Renal pelvis (tissue), 4 donors: ENCODE measurements around the gene CHURC1. TPM values are rescaled to one million over a fixed set of nuclear protein-coding genes. Genes with fewer than 3 reads are reported as not detected.

Experiments
- DNase-seq: peaks from one replicate; pipeline ENCODE4 v3.0.0-alpha.2; 2013
- polyA plus RNA-seq, 3 donors: library from polyadenylated mRNA; unstranded; fragments of 120-200 nt; gene quantifications; one replicate each; pipeline ENCODE4 v1.2.1, GENCODE V29; 2013; ENCODE audit not compliant: insufficient read length in 3 of 3

The CHURC1 gene
- polyA plus RNA-seq, 3 donors = 50.4 to 51.6 (median 51.0) TPM

DNA sequence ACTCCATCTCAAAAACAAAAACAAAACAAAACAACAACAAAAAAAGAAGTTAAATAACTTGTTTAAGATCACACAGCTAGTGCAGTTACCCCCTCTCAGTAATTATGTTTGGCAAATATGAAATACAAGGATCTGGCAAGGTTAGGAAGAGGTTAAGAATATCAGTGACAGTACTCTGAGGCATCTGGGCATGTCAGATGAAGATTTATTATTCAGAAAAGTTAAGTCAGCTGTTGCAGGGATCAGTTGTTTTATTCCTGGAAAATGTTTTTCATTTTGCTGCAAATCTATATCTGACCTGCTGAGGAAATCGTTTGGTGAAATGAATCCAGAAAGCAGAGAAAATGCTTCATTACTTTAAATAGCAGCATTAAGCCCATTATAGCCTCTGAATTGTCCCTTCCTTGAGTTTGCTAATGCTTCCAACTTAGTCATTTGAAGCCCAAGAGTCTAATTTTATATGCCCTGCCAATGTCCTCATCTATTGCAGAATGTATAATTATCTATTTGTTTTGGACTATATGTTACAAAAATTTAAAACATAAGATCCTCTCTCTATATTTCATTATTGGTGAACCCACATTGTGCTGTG, 20.2 kb downstream of the CHURC1 start:
- no peak for DNase-seq

GRCh38 chr14:64935508-64935907, 21.3 kb downstream of the CHURC1 start:
- no peak for DNase-seq

DNA sequence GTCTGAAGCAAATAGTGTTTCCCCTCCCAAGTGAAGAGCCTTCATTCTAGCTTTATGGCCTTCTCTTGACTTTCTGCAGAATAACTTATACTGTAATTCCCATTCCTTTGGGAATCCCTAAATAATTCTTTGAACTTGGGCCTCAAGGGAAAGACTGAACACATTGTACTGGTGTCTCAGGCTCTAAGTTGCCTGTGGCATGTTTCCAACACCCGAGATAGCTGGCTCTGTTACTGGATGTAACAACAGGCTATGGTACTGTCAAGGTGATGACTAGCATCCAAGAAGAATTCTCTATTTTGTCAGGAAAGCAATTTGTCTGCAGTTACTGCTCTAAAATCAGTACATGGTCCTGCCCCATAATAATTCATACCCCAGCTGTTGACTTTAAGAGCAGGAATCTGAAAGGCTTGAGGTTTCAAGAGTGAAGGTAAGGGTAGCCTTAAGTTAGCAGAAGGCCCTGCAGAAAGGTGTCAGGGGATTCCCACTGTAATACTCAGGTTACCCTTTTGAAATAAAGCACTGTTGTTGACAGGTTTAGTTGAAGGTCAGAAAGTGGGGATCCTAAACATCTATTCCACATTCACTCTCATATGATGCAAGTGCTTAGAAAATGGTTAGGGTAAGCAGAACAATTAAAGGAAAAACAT, 23.0 kb downstream of the CHURC1 start:
- DNase-seq = no peak

DNA sequence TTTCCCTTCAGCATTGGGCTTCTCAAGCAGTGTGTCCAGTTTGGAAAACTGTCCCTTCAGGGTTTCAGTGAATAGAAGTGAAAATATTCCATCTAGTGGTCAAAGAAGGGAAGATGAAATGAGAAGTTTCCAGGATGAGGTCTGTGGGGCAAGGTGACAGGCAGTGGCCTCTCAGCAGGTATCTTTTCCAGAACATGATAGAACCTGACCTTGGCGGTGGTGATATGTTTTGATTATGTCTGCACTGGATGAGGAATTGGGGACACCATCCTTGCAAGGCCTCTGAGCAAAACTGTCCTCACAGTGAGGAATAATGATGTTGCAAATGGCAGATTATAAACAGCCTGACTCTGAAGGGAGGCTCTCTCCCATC, 23.6 kb downstream of the CHURC1 start:
- DNase-seq = no peak

GRCh38 chr14:64938972-64939816, 24.9 kb downstream of the CHURC1 start:
- no peak for DNase-seq

- no peak for DNase-seq
These were observed 25.5 kb downstream of the CHURC1 start for GRCh38 chr14:64939817-64940190.

- DNase-seq = no peak
These were observed 26.2 kb downstream of the CHURC1 start for GRCh38 chr14:64940336-64940910.

GRCh38 chr14:64942531-64943111, 28.4 kb downstream of the CHURC1 start, which contains the start of gene GPX2:
Gene GPX2, minus strand, starts transcription at chr14:64942745. Its CDS starts 19 bp downstream, at chr14:64942726.
- no peak for DNase-seq

DNA sequence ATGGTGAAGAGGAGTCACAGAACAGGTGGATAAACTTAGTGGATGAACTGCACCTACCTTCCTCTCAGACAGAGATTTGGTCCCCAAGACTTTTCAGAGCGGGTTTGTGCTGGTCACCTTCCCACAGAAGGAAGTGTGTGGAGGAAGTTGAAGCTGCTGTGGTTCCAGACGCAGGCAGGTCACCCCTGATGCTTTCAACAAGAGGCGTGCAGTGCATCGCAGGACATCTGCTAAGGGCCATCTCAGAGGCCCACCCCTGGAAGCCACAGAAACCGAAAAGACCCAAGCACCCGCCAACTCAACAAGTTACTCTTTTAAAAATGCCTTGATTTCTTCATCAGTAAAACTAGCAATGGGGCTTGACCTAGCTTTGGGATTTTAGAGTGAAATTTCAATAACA, 29.3 kb downstream of the CHURC1 start:
- DNase-seq = no peak

DNA sequence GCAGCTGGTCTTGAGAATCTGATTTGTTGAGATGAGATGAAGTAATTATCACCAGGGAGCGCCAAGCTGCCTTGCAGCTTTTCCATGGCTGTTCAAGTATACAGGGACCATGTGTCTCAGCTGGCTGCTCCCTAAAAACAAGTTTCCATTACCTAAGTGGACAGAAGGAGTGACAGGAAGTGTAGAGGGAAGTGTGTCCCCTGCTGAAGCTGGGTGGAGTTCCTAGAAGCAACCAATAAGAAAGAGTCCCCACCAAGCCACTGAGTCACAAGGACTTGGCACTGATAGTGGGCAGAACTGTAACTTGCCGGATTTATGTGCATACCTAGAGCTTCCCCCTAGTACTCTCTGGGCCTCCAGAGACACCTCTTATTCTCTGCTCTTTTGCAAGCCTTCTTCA, 29.8 kb downstream of the CHURC1 start:
- DNase-seq = no peak

DNA sequence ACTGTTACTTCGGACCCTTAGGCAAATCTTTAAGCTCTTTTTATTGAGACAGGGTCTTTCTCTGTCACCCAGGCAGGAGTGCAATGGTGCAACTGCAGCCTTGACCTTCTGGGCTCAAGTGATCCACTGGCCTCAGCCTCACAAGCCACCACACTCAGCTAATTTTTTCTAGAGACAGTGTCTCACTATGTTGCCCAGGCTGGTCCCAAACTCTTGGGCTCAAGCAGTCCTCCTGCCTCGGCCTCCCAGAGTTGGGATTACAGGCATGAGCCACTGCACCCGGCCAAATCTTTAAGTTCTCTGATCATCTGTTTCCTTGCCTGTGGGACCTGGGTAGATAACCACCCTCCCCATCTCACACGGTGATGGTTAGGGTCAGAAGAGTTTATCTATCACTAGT, 30.6 kb downstream of the CHURC1 start:
- no peak for DNase-seq

DNA sequence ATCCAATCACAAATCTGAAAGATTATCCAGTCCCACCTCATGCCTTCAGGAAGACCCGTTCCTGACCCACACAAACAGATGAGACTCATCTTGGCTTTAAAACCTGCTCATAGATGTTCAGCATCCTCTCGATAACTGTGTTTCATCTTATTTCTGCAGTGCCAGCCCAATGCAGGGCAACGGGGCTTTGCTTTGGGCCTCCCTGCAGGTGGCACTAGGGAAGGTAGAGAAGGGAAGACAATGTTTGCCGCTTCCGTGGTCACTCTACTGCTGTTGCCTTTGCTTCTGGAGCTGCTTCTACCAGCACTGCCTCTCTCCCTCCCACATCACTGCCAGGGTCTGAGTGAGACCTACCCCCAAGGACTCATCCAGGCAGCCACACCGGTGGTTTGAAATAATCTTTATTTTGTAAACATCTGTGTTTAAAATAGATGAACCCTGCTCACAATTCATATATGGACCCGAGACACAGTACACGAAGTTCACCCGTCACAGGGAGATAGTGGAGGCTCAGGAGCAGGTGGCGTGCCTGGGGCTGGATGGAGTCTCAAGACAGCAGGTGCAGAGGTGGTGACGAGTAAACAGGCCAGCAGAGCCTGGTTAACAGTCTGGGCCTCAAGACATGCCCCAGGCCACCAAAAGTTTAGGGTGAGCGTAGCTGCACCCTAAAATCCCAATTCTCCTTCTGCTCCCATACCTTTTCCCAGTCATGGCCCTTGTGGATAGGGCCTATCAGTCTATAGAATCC, 31.4 kb downstream of the CHURC1 start:
- DNase-seq = no peak

DNA sequence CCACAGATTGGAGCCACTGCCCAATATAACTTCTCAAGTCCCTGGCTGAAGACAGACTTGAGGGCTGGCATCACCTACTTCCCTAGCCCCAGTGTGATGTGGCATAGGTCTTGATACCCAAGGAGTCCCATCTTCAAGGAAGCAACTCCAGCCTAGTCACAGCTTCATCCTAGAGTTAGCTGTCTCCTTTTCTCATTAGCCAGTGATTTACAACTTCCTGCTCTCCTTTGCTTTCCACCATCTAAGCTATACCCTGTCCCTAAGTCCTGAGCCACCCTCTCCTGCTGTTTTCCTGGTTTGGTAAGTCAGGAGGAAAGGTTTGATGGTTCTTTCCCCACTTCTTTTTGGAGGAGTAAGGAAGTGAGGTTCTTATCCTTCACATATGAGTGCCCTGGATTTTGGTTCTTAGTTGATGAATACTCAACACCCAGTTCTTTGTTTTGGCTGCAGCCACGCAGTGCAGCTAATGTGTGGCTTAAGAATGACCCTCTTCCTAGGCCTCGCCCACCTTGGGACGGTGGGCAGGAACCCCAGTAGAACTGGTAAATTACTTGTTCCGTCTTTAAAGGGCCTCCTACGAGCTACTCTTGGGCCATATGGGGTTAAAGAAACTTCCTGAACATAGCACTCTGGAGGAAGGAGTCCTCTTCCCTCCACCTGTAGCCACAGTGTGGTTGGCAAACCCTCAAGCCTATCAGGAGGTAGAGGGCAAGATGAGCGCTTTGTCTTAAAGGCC, 32.2 kb downstream of the CHURC1 start:
- DNase-seq = no peak

- no peak for DNase-seq
These were observed 33.7 kb downstream of the CHURC1 start for GRCh38 chr14:64947710-64948611.

- no peak for DNase-seq
These were observed 34.5 kb downstream of the CHURC1 start for GRCh38 chr14:64948612-64949210.

- DNase-seq = no peak
These were observed 36.6 kb downstream of the CHURC1 start for GRCh38 chr14:64950889-64951288.

DNA sequence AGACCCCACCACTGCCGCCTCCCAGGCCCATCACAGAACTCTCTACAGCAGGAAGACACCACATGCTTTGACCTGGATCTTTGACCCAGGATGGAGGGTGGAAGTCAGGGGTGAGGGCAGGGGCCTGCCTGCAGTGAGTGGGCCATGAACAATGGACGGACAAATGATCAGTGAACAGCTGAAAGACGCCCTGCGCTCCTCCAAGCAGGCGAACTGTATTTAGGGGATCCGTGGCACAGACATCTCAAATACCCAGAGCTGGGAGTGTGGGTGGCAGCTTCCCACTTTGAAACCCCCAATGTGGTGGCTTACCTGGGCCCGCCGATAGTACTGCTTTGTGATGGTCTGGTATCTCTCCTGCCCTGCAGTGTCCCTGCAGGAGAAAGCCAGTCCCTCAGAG, 37.0 kb downstream of the CHURC1 start:
- DNase-seq = no peak

GRCh38 chr14:64951724-64952123, 37.5 kb downstream of the CHURC1 start:
- DNase-seq = no peak

DNA sequence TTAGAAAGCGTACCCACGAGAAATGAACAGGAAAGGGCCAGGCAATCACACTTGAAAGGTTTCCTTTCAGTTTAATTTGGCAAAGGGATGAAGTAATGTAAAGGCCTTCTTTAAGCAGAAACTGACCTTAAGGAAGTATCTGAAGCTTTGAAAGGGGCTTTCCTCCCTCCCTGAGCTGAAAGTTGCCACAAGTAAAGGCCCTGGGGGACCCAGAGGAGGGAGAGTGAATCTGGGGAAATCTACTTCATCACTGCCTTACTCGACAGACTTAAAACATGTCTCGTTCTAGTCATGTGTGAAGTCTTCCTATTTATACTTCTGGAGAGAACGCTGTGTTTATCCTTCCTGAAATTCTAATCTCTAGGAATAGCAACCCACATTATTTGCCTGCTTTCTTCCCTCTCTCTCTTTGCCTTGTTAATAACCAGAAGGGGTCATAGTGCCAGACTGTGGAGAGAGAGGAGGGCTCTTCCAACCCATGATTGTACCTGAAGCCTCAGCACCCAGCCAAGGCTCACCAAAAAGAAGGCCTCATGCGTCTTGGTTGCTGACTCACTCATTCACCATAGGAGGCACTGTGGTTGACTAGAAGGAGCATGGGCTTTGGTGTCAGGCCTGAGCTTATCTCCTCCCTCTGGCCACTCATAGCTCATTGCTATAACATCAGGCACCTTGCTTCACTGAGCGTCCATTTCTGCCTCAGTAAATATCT, 38.5 kb downstream of the CHURC1 start:
- no peak for DNase-seq
